H1 (cell line): ENCODE measurements around the gene POLR2H. TPM values are rescaled to one million over a fixed set of nuclear protein-coding genes. Genes with fewer than 3 reads are reported as not detected.

ENCODE experiments used
- CTCF ChIA-PET: fragments of 300-600 bp; sonication (Branson Sonifier 250); formaldehyde crosslinking; loops from one replicate; lab custom pipeline; 2021; ENCODE audit not compliant: partially characterized antibody; lab: Charles Lee
- POLR2A ChIA-PET: fragments of 300-600 bp; sonication (Branson Sonifier 250); formaldehyde crosslinking; loops from one replicate; lab custom pipeline; 2021; ENCODE audit warnings: inconsistent platforms; ENCODE audit not compliant: partially characterized antibody; lab: Charles Lee
- DNase-seq, 2 experiments: peaks; one replicate each; pipeline versions ENCODE4 v3.0.0 to v3.0.0-alpha.2; 2010 to 2022; ENCODE audit warnings: low spot score in 2 of 2, low read depth in 1 of 2, mixed read lengths in 1 of 2
- FAIRE-seq: peaks from 2 replicates; lab custom pipeline; 2011; peaks lifted over from hg19 to GRCh38; lab: Jason Lieb, UNC
- H2AFZ ChIP-seq: 2 replicates; pipeline ENCODE4 v1.8.1; 2012; ENCODE audit warnings: low read length, inconsistent platforms
- H2AK5ac ChIP-seq: 2 replicates; pipeline ENCODE4 v1.6.1; 2013; ENCODE audit warnings: low read depth, low read length
- H2BK120ac ChIP-seq: replicated peaks from 2 replicates; pipeline ENCODE3; 2013; ENCODE audit warnings: low read depth, low read length, inconsistent platforms
- H2BK12ac ChIP-seq: 2 replicates; pipeline ENCODE4 v1.6.1; 2013; ENCODE audit warnings: low read depth, low read length
- H2BK15ac ChIP-seq: 2 replicates; pipeline ENCODE4 v1.6.1; 2013; ENCODE audit warnings: low read length
- H2BK20ac ChIP-seq: 2 replicates; pipeline ENCODE4 v1.6.1; 2013; ENCODE audit warnings: low read length
- H2BK5ac ChIP-seq: 2 replicates; pipeline ENCODE4 v1.6.1; 2013; ENCODE audit warnings: low read depth, low read length
- H3K14ac ChIP-seq: 2 replicates; pipeline ENCODE4 v1.6.1; 2013; ENCODE audit warnings: inconsistent platforms; ENCODE audit not compliant: insufficient read length
- H3K18ac ChIP-seq: 2 replicates; pipeline ENCODE4 v1.6.1; 2013; ENCODE audit warnings: low read length; ENCODE audit errors: extremely low read depth
- H3K23ac ChIP-seq: 2 replicates; pipeline ENCODE4 v1.6.1; 2013; ENCODE audit warnings: inconsistent platforms; ENCODE audit not compliant: insufficient read length
- H3K23me2 ChIP-seq: 2 replicates; pipeline ENCODE4 v1.6.1; 2013; ENCODE audit warnings: low read depth, low read length
- H3K27ac ChIP-seq: 2 replicates; pipeline ENCODE4 v1.6.1; 2011; ENCODE audit warnings: low read depth, low read length, inconsistent platforms
- H3K27me3 ChIP-seq, 4 experiments: replicated peaks in 1 of 4; 1 replicate in 1 of 4; 2 replicates in 3 of 4; pipeline versions ENCODE4 v1.6.1 to v1.8.1; 2011 to 2013; ENCODE audit warnings: low read length in 3 of 4, mild to moderate bottlenecking in 3 of 4, inconsistent platforms in 2 of 4, mixed read lengths in 2 of 4, moderate library complexity in 1 of 4; ENCODE audit not compliant: control insufficient read depth in 3 of 4, insufficient read depth in 3 of 4; ENCODE audit errors: extremely low read depth in 1 of 4
- H3K36me3 ChIP-seq, 4 experiments: 2 replicates each; pipeline versions ENCODE4 v1.6.1 to v1.8.1; 2011 to 2013; ENCODE audit warnings: mild to moderate bottlenecking in 4 of 4, low read length in 3 of 4, moderate library complexity in 2 of 4, control low read depth in 1 of 4, inconsistent platforms in 1 of 4; ENCODE audit not compliant: insufficient read depth in 4 of 4, control insufficient read depth in 2 of 4
- H3K4ac ChIP-seq: replicated peaks from 2 replicates; pipeline ENCODE3; 2013; ENCODE audit warnings: low read length, low read depth, mixed read lengths, inconsistent platforms; ENCODE audit not compliant: insufficient read length
- H3K4me1 ChIP-seq, 4 experiments: replicated peaks in 1 of 4; 1 replicate in 1 of 4; 2 replicates in 3 of 4; pipeline versions ENCODE4 v1.6.1 to v1.8.1; 2011 to 2013; ENCODE audit warnings: low read length in 3 of 4, inconsistent platforms in 2 of 4, mixed read lengths in 1 of 4; ENCODE audit not compliant: insufficient read depth in 4 of 4, control insufficient read depth in 3 of 4
- H3K4me2 ChIP-seq, 2 experiments: 2 replicates each; pipeline versions ENCODE4 v1.6.1 to v1.8.1; 2011 to 2013; ENCODE audit warnings: low read depth in 2 of 2, low read length in 2 of 2, control low read depth in 1 of 2, inconsistent platforms in 1 of 2, mild to moderate bottlenecking in 1 of 2; ENCODE audit not compliant: insufficient read depth in 1 of 2
- H3K4me3 ChIP-seq, 4 experiments: fragments of 200-600, 300-600 bp in 1 of 4; sonication (generic), shearing (Covaris generic), sonication (Bioruptor Twin) in 1 of 4; 2 replicates each; pipeline versions ENCODE4 v1.5.1 to v1.8.1; 2011 to 2016; ENCODE audit warnings: low read length in 4 of 4, low read depth in 3 of 4, control low read depth in 2 of 4, inconsistent platforms in 2 of 4, mild to moderate bottlenecking in 2 of 4, mixed read lengths in 1 of 4, moderate library complexity in 1 of 4; ENCODE audit not compliant: insufficient read depth in 2 of 4; ENCODE audit errors: extremely low read depth in 1 of 4
- H3K56ac ChIP-seq: replicated peaks from 2 replicates; pipeline ENCODE3; 2013; ENCODE audit warnings: low read depth, mild to moderate bottlenecking, mixed read lengths, low read length, inconsistent platforms; ENCODE audit not compliant: insufficient read length
- H3K79me1 ChIP-seq: 2 replicates; pipeline ENCODE4 v1.6.1; 2013; ENCODE audit warnings: low read depth, low read length, control low read depth
- H3K79me2 ChIP-seq, 2 experiments: 2 replicates each; pipeline versions ENCODE4 v1.6.1 to v1.8.1; 2012 to 2013; ENCODE audit warnings: low read length in 2 of 2, mild to moderate bottlenecking in 2 of 2, inconsistent platforms in 1 of 2; ENCODE audit not compliant: insufficient read depth in 2 of 2, control insufficient read depth in 1 of 2
- H3K9ac ChIP-seq, 4 experiments: replicated peaks in 1 of 4; 1 replicate in 1 of 4; 2 replicates in 3 of 4; pipeline versions ENCODE4 v1.6.1 to v1.8.1; 2011 to 2013; ENCODE audit warnings: low read depth in 3 of 4, low read length in 3 of 4, control low read depth in 2 of 4, mild to moderate bottlenecking in 2 of 4, moderate library complexity in 2 of 4, inconsistent platforms in 1 of 4; ENCODE audit errors: extremely low read depth in 1 of 4
- H3K9me3 ChIP-seq, 2 experiments: 2 replicates each; pipeline versions ENCODE4 v1.6.1 to v1.8.1; 2012 to 2013; ENCODE audit warnings: mild to moderate bottlenecking in 2 of 2, moderate library complexity in 2 of 2, control low read depth in 1 of 2, inconsistent platforms in 1 of 2, low read depth in 1 of 2, low read length in 1 of 2, mixed read lengths in 1 of 2; ENCODE audit not compliant: insufficient read depth in 2 of 2
- H4K20me1 ChIP-seq, 2 experiments: replicated peaks in 1 of 2; 2 replicates each; pipeline versions ENCODE3 to v1.8.1; 2011 to 2013; ENCODE audit warnings: inconsistent platforms in 2 of 2, low read length in 2 of 2, mild to moderate bottlenecking in 1 of 2; ENCODE audit not compliant: insufficient read depth in 2 of 2, control insufficient read depth in 1 of 2
- H4K5ac ChIP-seq: 2 replicates; pipeline ENCODE4 v1.6.1; 2013; ENCODE audit warnings: low read length, low read depth, mixed read lengths, inconsistent platforms; ENCODE audit not compliant: insufficient read length
- H4K8ac ChIP-seq: 2 replicates; pipeline ENCODE4 v1.8.0; 2013; ENCODE audit warnings: mild to moderate bottlenecking, moderate library complexity, low read length, inconsistent platforms; ENCODE audit not compliant: insufficient read depth; ENCODE audit errors: extremely low read depth
- H4K91ac ChIP-seq: replicated peaks from 2 replicates; pipeline ENCODE3; 2013; ENCODE audit warnings: low read length, mixed read lengths, inconsistent platforms; ENCODE audit not compliant: insufficient read length
- CHD2 ChIP-seq: IDR thresholded peaks from 2 replicates; pipeline ENCODE4 v1.6.1; 2012; ENCODE audit warnings: low read length, improper control_type of control experiment
- EZH2 ChIP-seq: fragments of 200-600 bp; sonication (generic); IDR thresholded peaks from 2 replicates; pipeline ENCODE4 v1.7.1; 2012; ENCODE audit warnings: low read depth, mild to moderate bottlenecking, moderate library complexity, low read length, inconsistent platforms; ENCODE audit not compliant: severe bottlenecking
- GABPA ChIP-seq: IDR thresholded peaks from 2 replicates; pipeline ENCODE4 v1.6.1; 2011; ENCODE audit warnings: mild to moderate bottlenecking, low read length, moderate library complexity, borderline replicate concordance; ENCODE audit not compliant: insufficient read depth
- MAFK ChIP-seq: IDR thresholded peaks from 2 replicates; pipeline ENCODE4 v1.6.1; 2012; ENCODE audit warnings: low read depth, mild to moderate bottlenecking, improper control_type of control experiment, low read length
- SP1 ChIP-seq: IDR thresholded peaks from 2 replicates; pipeline ENCODE4 v1.6.1; 2011; ENCODE audit warnings: low read depth, low read length
- SP4 ChIP-seq: IDR thresholded peaks from 2 replicates; pipeline ENCODE4 v1.6.1; 2012; ENCODE audit warnings: low read length, inconsistent platforms
- SRF ChIP-seq: IDR thresholded peaks from 2 replicates; pipeline ENCODE4 v1.6.1; 2011; ENCODE audit warnings: mild to moderate bottlenecking, low read depth, low read length, moderate library complexity
- SUZ12 ChIP-seq: fragments of 200-600 bp; sonication (generic); IDR thresholded peaks from 2 replicates; pipeline ENCODE4 v1.6.1; 2012; ENCODE audit warnings: mild to moderate bottlenecking, inconsistent platforms, low read length, moderate library complexity, mixed read lengths
- TEAD4 ChIP-seq: IDR thresholded peaks from 2 replicates; pipeline ENCODE4 v1.6.1; 2012; ENCODE audit warnings: low read depth, low read length, inconsistent platforms, mixed read lengths
- WGBS, 2 experiments: shearing (Covaris generic) in 1 of 2; methylation state at CpG; one replicate each; pipeline versions ENCODE4 v1.1.6 to v1.1.7; 2013 to 2015; ENCODE audit warnings: low lambda C conversion rate in 2 of 2, mixed read lengths in 2 of 2, inconsistent platforms in 1 of 2, low coverage in 1 of 2, missing lambda C conversion rate in 1 of 2; ENCODE audit not compliant: insufficient replicate concordance in 2 of 2, insufficient coverage in 1 of 2, insufficient read length in 1 of 2; ENCODE audit errors: extremely low coverage in 1 of 2, missing lambda C conversion rate in 1 of 2; 5-methylcytosine and 5-hydroxymethylcytosine counted together
- polyA plus RNA-seq, 7 experiments: library from polyadenylated mRNA; depleted of rRNA in 3 of 7; stranded (reverse) in 5 of 7; unstranded in 2 of 7; fragments of >200 nt in 5 of 7; fragments of 200-250 nt in 2 of 7; gene quantifications; 1 replicate in 5 of 7; 2 replicates in 1 of 7; 4 replicates in 1 of 7; pipeline versions ENCODE4 v1.2.1 to v1.2.3, GENCODE V29; 2011 to 2013; ENCODE audit warnings: missing spikeins in 2 of 7, mixed read lengths in 2 of 7
- total RNA-seq: library from RNA; stranded (reverse); fragmentation: NEBNext Ultra II Directional; extraction: Animal tissue kit (Norgen Biotek cat#: 25700); gene quantifications from 2 replicates; pipeline ENCODE4 v1.2.1, GENCODE V29; 2021

POLR2H gene
- total and polyA plus RNA-seq, 2 of the 8 experiments (the other 6 are each of a cell fraction or from before 2014, with no cell fraction given), result 113 to 335 TPM

- H2BK15ac ChIP-seq, result no peak overlapping the region
- no peak overlapping the region for H2BK20ac ChIP-seq
- ChIA-PET CTCF (interaction anchor here (1.1 kb wide), 1 partner anchor 12 kb away, joined by 3 read pairs; no protein-coding TSS in a partner anchor), POLR2A (interaction anchor here (0.6 to 9.8 kb wide), 7 partner anchors 13 to 130 kb away, joined by 3 to 148 read pairs (median 5); partner anchors contain the start of genes CLCN2, EIF4G1 and POLR2H)
- no peak overlapping the region for H3K56ac ChIP-seq
- no peak overlapping the region for H2BK120ac ChIP-seq
- WGBS, 2 experiments, result 61% methylated on average over 3 of the region's 3 CpGs; no CpG with 5 or more reads in 1 of the 2 experiments
- no peaks in the 10 kb centered on the region for H3K4me1 ChIP-seq
- H3K27me3 ChIP-seq, result no peaks in the 10 kb centered on the region
- H3K23me2 ChIP-seq, result no peaks in the 10 kb centered on the region
- H3K79me2 ChIP-seq, result no peaks in the 10 kb centered on the region
- no peak overlapping the region for H2AK5ac ChIP-seq
- no peak overlapping the region for H2BK5ac ChIP-seq
- no peak overlapping the region for H2AFZ ChIP-seq
- H3K9me3 ChIP-seq, result no peaks in the 10 kb centered on the region
- no peak overlapping the region for H2BK12ac ChIP-seq
- H4K91ac ChIP-seq, result no peak overlapping the region
- no peak overlapping the region for H3K18ac ChIP-seq
- H4K5ac ChIP-seq, result no peak overlapping the region
- H3K4ac ChIP-seq, result no peak overlapping the region
- no peak overlapping the region for H3K14ac ChIP-seq
- no peak for FAIRE-seq
- H3K79me1 ChIP-seq, result peaks cover 5% of the 10 kb centered on the region
- H3K36me3 ChIP-seq, result peaks cover 73 to 99% (median 91%) of the 10 kb centered on the region in 4 experiments
- no peak overlapping the region for H3K4me3 ChIP-seq
- H3K4me2 ChIP-seq, result no peak overlapping the region
- H3K23ac ChIP-seq, result no peak overlapping the region
- no peak for DNase-seq
- no peak overlapping the region for H4K8ac ChIP-seq
- TF ChIP-seq EZH2 (no peak), SUZ12 (no peak), TEAD4 (no peak), SRF (no peak), SP1 (no peak), MAFK (no peak), SP4 (no peak), CHD2 (no peak), GABPA (no peak)
- no peak overlapping the region for H3K27ac ChIP-seq
- H3K9ac ChIP-seq, result no peak overlapping the region
- peaks cover 16 to 29% of the 10 kb centered on the region in 2 experiments for H4K20me1 ChIP-seq
These were observed 33.0 kb upstream of the POLR2H start for GRCh38 chr3:184328516-184328915.
